Sigmoid colon (tissue), 4 donors: ENCODE data around the gene ZNF23.

Experiments
- EP300 ChIP-seq, 4 donors: sonication (generic); formaldehyde crosslinking; IDR thresholded peaks; one replicate each; pipeline ENCODE4 v1.6.1; 2017; ENCODE audit warnings: antibody characterized with exemption in 4 of 4
- POLR2A ChIP-seq, 2 donors: fragments of 450-650 bp; IDR thresholded peaks; one replicate each; pipeline ENCODE4 v1.6.1; 2016; ENCODE audit warnings: antibody characterized with exemption in 2 of 2, mild to moderate bottlenecking in 2 of 2, moderate library complexity in 2 of 2
- POLR2AphosphoS5 ChIP-seq, 4 donors: sonication (generic); formaldehyde crosslinking; IDR thresholded peaks; one replicate each; pipeline ENCODE4 v1.6.1; 2017; ENCODE audit warnings: antibody characterized with exemption in 4 of 4
- TF ChIP-seq, protein P1 (sequence below), 4 experiments: fragments of 450-650 bp in 3 of 4; fragments of 200-600 bp in 1 of 4; IDR thresholded peaks; one replicate each; pipeline ENCODE4 v1.5.1; 2016 to 2019; ENCODE audit warnings: antibody characterized with exemption in 4 of 4, mild to moderate bottlenecking in 3 of 4, moderate library complexity in 2 of 4

GRCh38 chr16:71443714-71444113 is 18.3 kb downstream of the ZNF23 start:
- TF ChIP-seq POLR2A (IDR thresholded peaks at IDR 0.05) = no peak
- TF ChIP-seq, protein P1, sequence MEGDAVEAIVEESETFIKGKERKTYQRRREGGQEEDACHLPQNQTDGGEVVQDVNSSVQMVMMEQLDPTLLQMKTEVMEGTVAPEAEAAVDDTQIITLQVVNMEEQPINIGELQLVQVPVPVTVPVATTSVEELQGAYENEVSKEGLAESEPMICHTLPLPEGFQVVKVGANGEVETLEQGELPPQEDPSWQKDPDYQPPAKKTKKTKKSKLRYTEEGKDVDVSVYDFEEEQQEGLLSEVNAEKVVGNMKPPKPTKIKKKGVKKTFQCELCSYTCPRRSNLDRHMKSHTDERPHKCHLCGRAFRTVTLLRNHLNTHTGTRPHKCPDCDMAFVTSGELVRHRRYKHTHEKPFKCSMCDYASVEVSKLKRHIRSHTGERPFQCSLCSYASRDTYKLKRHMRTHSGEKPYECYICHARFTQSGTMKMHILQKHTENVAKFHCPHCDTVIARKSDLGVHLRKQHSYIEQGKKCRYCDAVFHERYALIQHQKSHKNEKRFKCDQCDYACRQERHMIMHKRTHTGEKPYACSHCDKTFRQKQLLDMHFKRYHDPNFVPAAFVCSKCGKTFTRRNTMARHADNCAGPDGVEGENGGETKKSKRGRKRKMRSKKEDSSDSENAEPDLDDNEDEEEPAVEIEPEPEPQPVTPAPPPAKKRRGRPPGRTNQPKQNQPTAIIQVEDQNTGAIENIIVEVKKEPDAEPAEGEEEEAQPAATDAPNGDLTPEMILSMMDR (IDR thresholded peaks at IDR 0.05) = no peak
- TF ChIP-seq EP300 (IDR thresholded peaks at IDR 0.05) = no peak
- no peak for TF ChIP-seq POLR2AphosphoS5 (IDR thresholded peaks at IDR 0.05)
